HFFc6 (cell line): ENCODE measurements around the gene INSIG2. TPM values are rescaled to one million over a fixed set of nuclear protein-coding genes. Genes with fewer than 3 reads are reported as not detected.

Experiments
- DNase-seq: peaks from one replicate; pipeline ENCODE4 v3.0.0-alpha.2; 2018
- H3K27ac Mint-ChIP-seq: 2 replicates; pipeline ENCODE4 v1.8.0; 2020; ENCODE audit warnings: mild to moderate bottlenecking, mixed read lengths
- H3K27me3 Mint-ChIP-seq: 2 replicates; pipeline ENCODE4 v1.8.0; 2021; ENCODE audit warnings: mild to moderate bottlenecking, moderate library complexity, mixed read lengths; ENCODE audit not compliant: insufficient read depth
- H3K36me3 Mint-ChIP-seq: 2 replicates; pipeline ENCODE4 v1.8.0; 2021; ENCODE audit warnings: low read depth, mixed read lengths
- H3K4me1 Mint-ChIP-seq: 2 replicates; pipeline ENCODE4 v1.8.0; 2020; ENCODE audit warnings: low read depth, mixed read lengths
- H3K4me3 Mint-ChIP-seq: 2 replicates; pipeline ENCODE4 v1.8.0; 2020; ENCODE audit warnings: mild to moderate bottlenecking, moderate library complexity, mixed read lengths
- H3K9me3 Mint-ChIP-seq: 2 replicates; pipeline ENCODE4 v1.8.0; 2020; ENCODE audit warnings: mild to moderate bottlenecking, mixed read lengths
- total RNA-seq, 6 experiments: library from RNA; stranded (reverse); fragmentation: NEBNext Ultra II Directional; extraction: Animal tissue kit (Norgen Biotek cat#: 25700); gene quantifications; 2 replicates in 1 of 6; 3 replicates in 5 of 6; pipeline ENCODE4 v1.2.3, GENCODE V29; 2021
- TF ChIP-seq, protein P1 (sequence below): fragments of 200-600 bp; sonication (generic); IDR thresholded peaks from 2 replicates; pipeline ENCODE4 v1.5.0; 2021; ENCODE audit warnings: antibody characterized with exemption, mild to moderate bottlenecking

INSIG2 gene
- total RNA-seq, 6 experiments from 2014 or later, result 9.6 to 12.2 (median 10.1) TPM

DNA sequence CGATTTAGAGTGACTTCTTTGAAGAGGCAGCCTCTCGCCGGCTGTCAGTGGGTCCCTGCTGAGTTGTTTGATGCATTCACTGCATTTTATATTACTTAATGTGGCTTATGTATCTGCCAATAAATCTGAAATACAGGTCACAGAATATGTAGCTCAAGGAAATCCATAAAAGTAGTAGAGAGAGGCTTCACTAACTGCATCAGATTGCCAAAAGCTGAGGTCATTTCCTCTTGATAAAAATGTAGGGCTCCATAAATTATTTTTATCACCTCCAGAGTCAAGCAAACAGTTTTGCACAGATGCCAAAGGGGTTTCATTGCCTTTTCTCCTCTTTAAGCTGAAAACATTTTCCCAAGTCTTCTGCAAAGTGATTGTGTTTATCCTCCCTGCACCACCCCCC lies 37.9 kb upstream of the INSIG2 start:
- H3K27me3 Mint-ChIP-seq, result peaks cover 14% of the 10 kb centered on the region
- H3K4me1 Mint-ChIP-seq, result peaks cover 21% of the 10 kb centered on the region
- H3K9me3 Mint-ChIP-seq, result no peaks in the 10 kb centered on the region
- TF ChIP-seq, protein P1, sequence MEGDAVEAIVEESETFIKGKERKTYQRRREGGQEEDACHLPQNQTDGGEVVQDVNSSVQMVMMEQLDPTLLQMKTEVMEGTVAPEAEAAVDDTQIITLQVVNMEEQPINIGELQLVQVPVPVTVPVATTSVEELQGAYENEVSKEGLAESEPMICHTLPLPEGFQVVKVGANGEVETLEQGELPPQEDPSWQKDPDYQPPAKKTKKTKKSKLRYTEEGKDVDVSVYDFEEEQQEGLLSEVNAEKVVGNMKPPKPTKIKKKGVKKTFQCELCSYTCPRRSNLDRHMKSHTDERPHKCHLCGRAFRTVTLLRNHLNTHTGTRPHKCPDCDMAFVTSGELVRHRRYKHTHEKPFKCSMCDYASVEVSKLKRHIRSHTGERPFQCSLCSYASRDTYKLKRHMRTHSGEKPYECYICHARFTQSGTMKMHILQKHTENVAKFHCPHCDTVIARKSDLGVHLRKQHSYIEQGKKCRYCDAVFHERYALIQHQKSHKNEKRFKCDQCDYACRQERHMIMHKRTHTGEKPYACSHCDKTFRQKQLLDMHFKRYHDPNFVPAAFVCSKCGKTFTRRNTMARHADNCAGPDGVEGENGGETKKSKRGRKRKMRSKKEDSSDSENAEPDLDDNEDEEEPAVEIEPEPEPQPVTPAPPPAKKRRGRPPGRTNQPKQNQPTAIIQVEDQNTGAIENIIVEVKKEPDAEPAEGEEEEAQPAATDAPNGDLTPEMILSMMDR, result no peak
- no peak for DNase-seq
- no peaks in the 10 kb centered on the region for H3K36me3 Mint-ChIP-seq
- H3K27ac Mint-ChIP-seq, result no peak overlapping the region
- H3K4me3 Mint-ChIP-seq, result no peak overlapping the region

DNA sequence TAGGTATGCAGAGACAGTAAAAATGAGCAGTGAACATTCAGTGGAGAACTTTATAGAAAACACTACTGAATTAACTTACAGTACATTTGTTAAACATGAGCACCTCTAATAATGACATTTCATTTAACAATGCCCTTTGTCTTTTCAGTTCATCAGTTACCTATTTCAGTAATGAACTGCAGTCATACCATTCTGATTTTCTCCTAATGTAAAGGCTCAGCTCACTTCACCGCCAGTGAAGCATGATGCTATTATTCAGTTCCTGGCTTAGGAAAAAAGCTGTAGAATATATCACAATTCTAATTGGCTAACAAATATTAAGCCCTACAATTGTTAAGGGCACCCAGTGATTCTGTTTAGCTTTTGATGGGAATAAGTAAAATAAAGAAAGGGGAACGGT lies 37.3 kb upstream of the INSIG2 start:
- Mint-ChIP-seq H3K27ac (no peak overlapping the region), H3K36me3 (no peaks in the 10 kb centered on the region), H3K4me3 (no peak overlapping the region), H3K9me3 (no peaks in the 10 kb centered on the region), H3K4me1 (peaks cover 21% of the 10 kb centered on the region), H3K27me3 (peaks cover 19% of the 10 kb centered on the region)
- TF ChIP-seq, protein P1, result no peak
- no peak for DNase-seq

DNA sequence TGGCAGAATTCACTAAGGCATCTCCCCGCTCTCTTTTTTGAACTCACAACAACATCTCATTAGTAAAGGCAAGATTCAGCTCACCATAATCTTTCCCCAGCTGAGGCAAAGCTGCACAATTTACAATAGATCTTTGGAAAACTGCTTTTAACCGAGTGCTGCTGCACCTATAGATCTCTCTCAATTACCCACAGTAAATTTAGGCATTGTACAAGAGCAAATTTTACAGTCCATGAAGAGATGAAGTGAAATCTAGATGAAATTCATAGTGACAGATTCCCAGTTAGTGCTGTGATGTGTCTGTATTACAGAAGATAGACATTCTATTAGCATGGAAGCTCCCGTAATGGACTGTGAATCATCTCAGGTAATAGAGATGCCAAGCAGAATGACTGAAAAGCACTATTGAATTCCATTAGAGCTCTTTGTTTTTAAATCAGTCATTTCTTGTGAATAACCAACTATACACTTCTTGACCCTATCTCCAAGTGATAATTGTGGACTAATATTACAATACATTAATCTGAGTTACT lies 36.4 kb upstream of the INSIG2 start:
- Mint-ChIP-seq H3K4me3 (no peak overlapping the region), H3K36me3 (no peaks in the 10 kb centered on the region), H3K27me3 (peaks cover 20% of the 10 kb centered on the region), H3K9me3 (no peaks in the 10 kb centered on the region), H3K27ac (no peak overlapping the region), H3K4me1 (peaks cover 19% of the 10 kb centered on the region)
- TF ChIP-seq, protein P1, result no peak
- no peak for DNase-seq

DNA sequence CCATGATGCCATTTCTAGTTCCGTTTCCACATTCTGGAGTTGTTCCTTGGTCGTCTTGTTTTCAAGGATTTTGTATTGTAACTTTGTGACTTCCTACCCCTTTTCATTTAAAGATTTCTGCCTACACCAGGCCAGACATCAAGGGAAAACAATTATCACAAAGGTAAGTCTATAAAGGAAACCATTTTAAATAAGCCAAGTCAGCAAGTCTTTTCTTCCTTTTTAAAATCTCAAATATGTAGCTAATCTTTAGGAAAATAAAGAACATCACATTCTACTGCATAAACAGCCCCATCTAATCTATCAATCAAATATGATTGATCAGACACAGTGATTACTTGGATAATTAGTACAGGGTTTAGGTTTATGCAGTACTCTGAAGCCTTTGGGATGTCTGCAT lies 35.8 kb upstream of the INSIG2 start:
- Mint-ChIP-seq H3K4me3 (no peak overlapping the region), H3K4me1 (peaks cover 13% of the 10 kb centered on the region), H3K9me3 (no peaks in the 10 kb centered on the region), H3K27me3 (peaks cover 26% of the 10 kb centered on the region), H3K27ac (no peak overlapping the region), H3K36me3 (no peaks in the 10 kb centered on the region)
- DNase-seq, result no peak
- TF ChIP-seq, protein P1, result no peak

DNA sequence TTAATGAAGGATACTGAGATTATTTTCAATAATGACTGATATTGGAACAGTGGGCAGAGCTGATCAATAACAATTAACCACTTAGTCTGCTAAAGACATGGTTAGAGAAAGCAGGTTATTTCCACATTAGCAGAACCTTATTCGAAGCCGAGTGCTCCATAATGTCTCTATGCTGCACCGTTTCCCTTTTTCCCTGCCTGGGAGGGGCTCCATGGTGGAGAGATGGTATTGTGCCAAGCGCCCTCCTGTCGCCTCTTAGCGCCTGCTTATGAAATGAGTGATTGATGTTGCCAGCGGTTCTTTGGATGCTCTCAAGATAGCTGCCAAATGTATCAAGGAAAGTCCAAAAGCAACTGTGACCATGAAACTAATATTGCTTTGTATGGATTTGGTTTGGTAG lies 34.6 kb upstream of the INSIG2 start:
- Mint-ChIP-seq H3K4me1 (peaks cover under 1% of the 10 kb centered on the region; the same call in 1 of the 2 replicates), H3K9me3 (no peaks in the 10 kb centered on the region)
- TF ChIP-seq, protein P1, result no peak

More for the DNA sequence above, 34.6 kb upstream of the INSIG2 start:
- H3K27me3 Mint-ChIP-seq, result peaks cover 28% of the 10 kb centered on the region
- no peaks in the 10 kb centered on the region for H3K36me3 Mint-ChIP-seq
- no peak overlapping the region for H3K27ac Mint-ChIP-seq
- H3K4me3 Mint-ChIP-seq, result no peak overlapping the region
- DNase-seq, result no peak
